Stimulated activated CD4-positive, alpha-beta T cell treated with anti-CD3 and anti-CD28 coated beads, Interleukin-12 subunit alpha, Interleukin-12 subunit beta, amount 100 ng/mL, for 24 hours (primary cell): ENCODE measurements around the gene UHMK1.
"Not testable (repeated sequence)": the region's sequence is repeated elsewhere in the genome, so short reads cannot be mapped to it uniquely, and the experiment has no call there.

Source experiments
- DNase-seq, 2 experiments: peaks; one replicate each; pipeline ENCODE4 v3.0.0-alpha.2; 2020; ENCODE audit warnings: low read depth in 2 of 2

UHMK1 gene

GRCh38 chr1:162565460-162565859 lies 67.8 kb downstream of the UHMK1 start:
- no peak for DNase-seq

- DNase-seq = no peak
Observed at GRCh38 chr1:162566870-162567269, 69.3 kb downstream of the UHMK1 start.

- DNase-seq = no peak
Observed at GRCh38 chr1:162568802-162569201, 71.2 kb downstream of the UHMK1 start.

GRCh38 chr1:162570718-162571117 lies 73.1 kb downstream of the UHMK1 start:
- no peak for DNase-seq

GRCh38 chr1:162571121-162571520 lies 73.5 kb downstream of the UHMK1 start:
- not testable (repeated sequence) for DNase-seq

- no peak for DNase-seq
Observed at GRCh38 chr1:162571696-162572095, 74.1 kb downstream of the UHMK1 start.

GRCh38 chr1:162573136-162573535 lies 75.5 kb downstream of the UHMK1 start:
- no peak for DNase-seq

GRCh38 chr1:162578071-162578700 lies 80.6 kb downstream of the UHMK1 start:
- no peak for DNase-seq

- no peak for DNase-seq
Observed at GRCh38 chr1:162578936-162579335, 81.3 kb downstream of the UHMK1 start.
